ENCODE results near the gene MRPL14. TPM values are rescaled to one million over a fixed set of nuclear protein-coding genes. Genes with fewer than 3 reads are reported as not detected.

MRPL14 gene
- polyA plus RNA-seq, 1 experiment: 58.4 TPM

DNA sequence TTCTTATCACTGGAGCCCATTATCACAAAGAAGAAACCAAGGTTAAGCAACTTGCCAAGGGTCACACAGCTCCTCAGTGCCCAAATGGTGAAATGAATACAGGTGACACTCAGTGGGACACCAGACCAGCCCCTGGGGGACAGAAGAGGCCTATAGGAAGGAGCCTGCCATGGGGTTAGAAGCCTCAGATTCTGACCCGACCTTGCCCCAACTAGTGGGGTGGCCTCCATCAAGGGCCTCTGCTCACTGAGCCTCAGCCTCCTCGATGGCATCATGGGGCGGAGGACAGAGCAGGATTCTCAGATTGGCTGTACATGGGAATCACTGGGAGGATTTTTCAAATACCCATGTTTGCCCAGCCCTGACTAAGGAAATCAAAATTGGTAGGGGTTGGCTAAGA is 47.6 kb downstream of the MRPL14 start:
- H3K4me3 ChIP-seq (ENCODE audit: low read depth, low read length): no peak overlapping the region
- ChIA-PET POLR2A (interaction anchor here (1.7 kb wide), 1 partner anchor 311 kb away, joined by 9 read pairs; no protein-coding TSS in a partner anchor), CTCF (interaction anchor here (0.5 to 17.3 kb wide), 30 partner anchors 11 to 471 kb away, joined by 3 to 338 read pairs (median 6); partner anchors contain the start of gene VEGFA)
- H3K27me3 ChIP-seq (ENCODE audit: control insufficient read depth, insufficient read depth, low read length): no peaks in the 10 kb centered on the region
- H3K36me3 ChIP-seq (ENCODE audit: control insufficient read depth, insufficient read depth, low read length): no peaks in the 10 kb centered on the region
- TF ChIP-seq, protein P1, sequence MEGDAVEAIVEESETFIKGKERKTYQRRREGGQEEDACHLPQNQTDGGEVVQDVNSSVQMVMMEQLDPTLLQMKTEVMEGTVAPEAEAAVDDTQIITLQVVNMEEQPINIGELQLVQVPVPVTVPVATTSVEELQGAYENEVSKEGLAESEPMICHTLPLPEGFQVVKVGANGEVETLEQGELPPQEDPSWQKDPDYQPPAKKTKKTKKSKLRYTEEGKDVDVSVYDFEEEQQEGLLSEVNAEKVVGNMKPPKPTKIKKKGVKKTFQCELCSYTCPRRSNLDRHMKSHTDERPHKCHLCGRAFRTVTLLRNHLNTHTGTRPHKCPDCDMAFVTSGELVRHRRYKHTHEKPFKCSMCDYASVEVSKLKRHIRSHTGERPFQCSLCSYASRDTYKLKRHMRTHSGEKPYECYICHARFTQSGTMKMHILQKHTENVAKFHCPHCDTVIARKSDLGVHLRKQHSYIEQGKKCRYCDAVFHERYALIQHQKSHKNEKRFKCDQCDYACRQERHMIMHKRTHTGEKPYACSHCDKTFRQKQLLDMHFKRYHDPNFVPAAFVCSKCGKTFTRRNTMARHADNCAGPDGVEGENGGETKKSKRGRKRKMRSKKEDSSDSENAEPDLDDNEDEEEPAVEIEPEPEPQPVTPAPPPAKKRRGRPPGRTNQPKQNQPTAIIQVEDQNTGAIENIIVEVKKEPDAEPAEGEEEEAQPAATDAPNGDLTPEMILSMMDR (IDR thresholded peaks at IDR 0.05; ENCODE audit: insufficient read depth, low read depth, low read length): no peak
- DNase-seq (ENCODE audit: low read depth): no peak

DNA sequence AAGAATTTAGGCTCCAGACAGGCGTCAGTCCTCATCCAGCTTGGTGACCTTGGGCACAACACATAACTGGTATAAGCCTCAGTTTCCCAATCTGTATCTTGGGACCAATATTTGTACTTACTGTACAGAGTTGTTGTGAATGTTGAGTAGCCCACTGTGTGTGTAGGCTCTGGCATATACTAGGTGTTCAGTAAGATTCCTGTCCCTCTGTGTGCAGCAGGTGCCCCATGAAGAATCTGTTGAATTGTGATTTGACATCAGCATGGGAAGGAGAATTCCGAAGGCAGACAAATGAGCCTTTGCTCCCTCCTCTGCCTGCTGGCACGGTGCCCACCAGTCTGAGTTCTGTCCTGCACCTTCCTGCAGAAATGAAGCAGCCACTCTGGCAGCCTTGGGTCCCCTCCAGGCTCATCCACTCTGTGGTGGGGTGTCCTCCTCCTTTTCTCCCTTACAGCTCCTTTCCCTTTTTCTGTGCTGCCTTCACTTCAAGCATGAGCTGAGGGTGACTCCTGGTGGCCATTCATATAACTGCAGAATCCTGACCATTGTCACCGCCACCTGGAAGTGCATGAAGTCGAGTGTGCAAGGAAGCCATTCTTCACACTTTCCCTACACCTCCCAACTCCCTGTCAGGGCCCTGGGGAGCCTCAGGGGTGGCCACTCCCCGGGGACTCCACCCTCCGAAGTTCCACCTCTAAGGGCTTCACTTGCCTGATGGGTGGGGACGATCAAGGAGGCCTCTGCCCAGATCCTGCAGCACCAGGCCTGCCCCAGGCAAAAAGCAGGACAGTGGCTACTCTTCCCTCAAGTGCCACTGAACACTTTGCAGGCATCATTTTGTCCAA is 48.2 kb downstream of the MRPL14 start:
- TF ChIP-seq, protein P1 (IDR thresholded peaks at IDR 0.05; ENCODE audit: insufficient read depth, low read depth, low read length): peak; percentile 86
- DNase-seq (ENCODE audit: low read depth): no peak
- no peak overlapping the region for H3K4me3 ChIP-seq (ENCODE audit: low read depth, low read length)
- POLR2A ChIA-PET: interaction anchor here (1.7 kb wide), 1 partner anchor 310 kb away, joined by 9 read pairs; no protein-coding TSS in a partner anchor
- no peaks in the 10 kb centered on the region for H3K27me3 ChIP-seq (ENCODE audit: control insufficient read depth, insufficient read depth, low read length)
- no peaks in the 10 kb centered on the region for H3K36me3 ChIP-seq (ENCODE audit: control insufficient read depth, insufficient read depth, low read length)
- CTCF ChIA-PET: interaction anchor here (0.6 to 17.3 kb wide), 41 partner anchors 9 to 523 kb away, joined by 3 to 338 read pairs (median 5); partner anchors contain the start of genes GTPBP2, MAD2L1BP and VEGFA

- no peak for DNase-seq (ENCODE audit: low read depth)
Measured at GRCh38 chr6:44078219-44078826, 48.9 kb downstream of the MRPL14 start.

DNA sequence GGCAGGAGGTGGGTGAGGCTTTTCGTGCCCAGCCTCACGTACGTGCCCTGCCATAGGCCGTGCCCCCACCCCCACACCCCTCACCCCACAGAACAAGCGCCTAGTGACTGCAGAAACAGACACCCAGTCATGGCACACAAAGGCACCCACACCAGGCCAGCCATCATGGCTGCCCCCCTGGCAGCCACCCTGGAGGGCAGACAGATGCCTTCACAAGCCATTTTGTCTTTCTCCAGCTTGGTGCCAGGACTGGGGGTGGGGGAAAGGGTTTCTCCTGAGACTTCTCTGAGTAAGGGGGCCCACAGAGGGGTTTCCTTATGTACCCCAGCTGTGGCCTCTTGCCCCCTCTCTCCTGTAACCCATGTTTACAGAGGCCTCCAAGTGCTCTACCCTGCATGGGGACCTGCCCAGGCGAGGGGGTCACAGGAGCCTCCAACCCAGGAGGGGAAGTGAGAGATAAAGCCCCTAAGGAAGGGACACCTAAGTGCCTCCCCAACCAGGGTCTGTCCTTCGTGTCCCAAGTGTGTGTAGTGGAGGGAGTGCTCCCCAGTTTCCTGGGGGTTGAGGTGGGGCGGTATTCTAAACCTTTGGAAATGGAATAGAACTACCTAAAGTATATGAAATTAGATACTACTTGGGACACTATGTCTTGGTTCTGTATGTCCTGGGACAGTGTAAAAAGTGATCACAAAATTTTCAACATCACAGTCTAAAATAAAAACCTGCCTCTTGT is 49.9 kb downstream of the MRPL14 start:
- no peaks in the 10 kb centered on the region for H3K27me3 ChIP-seq (ENCODE audit: control insufficient read depth, insufficient read depth, low read length)
- no peak for DNase-seq (ENCODE audit: low read depth)
- no peaks in the 10 kb centered on the region for H3K36me3 ChIP-seq (ENCODE audit: control insufficient read depth, insufficient read depth, low read length)
- POLR2A ChIA-PET: no interaction called here
- no peak overlapping the region for H3K4me3 ChIP-seq (ENCODE audit: low read depth, low read length)
- TF ChIP-seq, protein P1 (IDR thresholded peaks at IDR 0.05; ENCODE audit: insufficient read depth, low read depth, low read length): no peak
- CTCF ChIA-PET: interaction anchor here (0.9 to 17.3 kb wide), 8 partner anchors 20 to 469 kb away, joined by 3 to 338 read pairs (median 16); partner anchors contain the start of gene VEGFA

More at GRCh38 chr6:44078219-44078826, 48.9 kb downstream of the MRPL14 start:
- Histone ChIP-seq H3K27me3 (ENCODE audit: control insufficient read depth, insufficient read depth, low read length) (no peaks in the 10 kb centered on the region), H3K36me3 (ENCODE audit: control insufficient read depth, insufficient read depth, low read length) (no peaks in the 10 kb centered on the region), H3K4me3 (ENCODE audit: low read depth, low read length) (no peak overlapping the region)
- TF ChIP-seq, protein P1 (IDR thresholded peaks at IDR 0.05; ENCODE audit: insufficient read depth, low read depth, low read length): no peak
- ChIA-PET POLR2A (interaction anchor here (1.7 kb wide), 1 partner anchor 309 kb away, joined by 9 read pairs; no protein-coding TSS in a partner anchor), CTCF (interaction anchor here (0.6 to 17.3 kb wide), 41 partner anchors 9 to 522 kb away, joined by 3 to 338 read pairs (median 5); partner anchors contain the start of genes GTPBP2, MAD2L1BP and VEGFA)
